Body of pancreas (tissue), 4 donors: Measurements from ENCODE around the gene FGF1.

ENCODE experiments used
- CTCF ChIP-seq, 7 experiments: fragments of 450-650 bp in 4 of 7; fragments of 200-600 bp in 3 of 7; sonication (generic) in 3 of 7; IDR thresholded peaks; one replicate each; pipeline ENCODE4 v1.5.1; 2016 to 2019; ENCODE audit warnings: antibody characterized with exemption in 7 of 7
- POLR2A ChIP-seq, 3 donors: fragments of 450-650 bp; IDR thresholded peaks; one replicate each; pipeline ENCODE4 v1.6.1; 2016; ENCODE audit warnings: antibody characterized with exemption in 3 of 3, mild to moderate bottlenecking in 2 of 3

- TF ChIP-seq CTCF (IDR thresholded peaks at IDR 0.05) (no peak), POLR2A (IDR thresholded peaks at IDR 0.05) (no peak)
These were observed 64.7 kb downstream of the FGF1 start for GRCh38 chr5:142621227-142621626.
